ENCODE measurements around the gene COMMD9.

DNA sequence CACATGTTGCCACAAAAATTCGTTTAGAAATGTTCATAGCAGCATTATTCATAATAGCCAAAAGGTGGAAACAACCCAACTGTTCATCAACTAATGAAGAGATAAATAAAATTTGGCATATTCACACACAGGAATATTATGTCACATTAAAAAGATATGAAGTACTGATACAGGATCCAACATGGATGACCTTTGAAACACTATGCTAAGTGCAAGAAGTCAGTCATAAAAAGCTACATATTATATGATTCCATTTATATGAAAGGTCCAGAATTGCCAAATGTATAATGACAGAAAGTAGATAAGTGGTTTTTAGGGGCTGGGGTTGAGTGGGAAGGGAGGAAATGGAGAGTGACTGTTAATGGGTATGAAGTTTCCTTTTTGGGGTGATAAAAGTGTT lies 15.8 kb upstream of the COMMD9 start:
- TF ChIP-seq EZH2 (IDR thresholded peaks at IDR 0.05; ENCODE audit: insufficient read depth, poor library complexity, severe bottlenecking) = no peak
- TF ChIP-seq EZH2phosphoT487 (IDR thresholded peaks at IDR 0.05; ENCODE audit: insufficient read depth, low read depth) = no peak

Data from GM23248 (cell line).